ENCODE data around the gene PKDREJ. TPM values are rescaled to one million over a fixed set of nuclear protein-coding genes. Genes with fewer than 3 reads are reported as not detected.

Gene PKDREJ
- polyA plus RNA-seq, 1 donor from 2014 or later = not detected

DNA sequence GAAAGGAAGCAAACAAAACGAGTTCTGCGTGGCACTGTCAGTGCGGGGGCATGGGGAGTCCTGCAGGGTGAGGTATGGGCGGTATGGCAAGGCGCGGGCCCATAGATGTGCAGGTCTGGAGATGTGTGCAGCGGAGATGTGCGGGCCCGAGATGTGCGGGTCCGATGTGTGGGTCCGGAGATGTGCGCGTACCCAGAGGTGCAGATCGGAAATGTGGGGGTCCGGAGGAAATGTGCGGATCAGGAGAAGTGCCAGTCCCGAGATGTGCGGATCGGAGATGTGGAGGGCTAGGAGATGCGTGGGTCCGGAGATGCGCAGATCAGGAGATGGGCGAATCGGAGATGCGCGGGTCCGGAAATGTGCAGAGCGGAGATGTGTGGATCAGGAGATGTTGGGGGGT lies 49.0 kb downstream of the PKDREJ start:
- H3K36me3 ChIP-seq (ENCODE audit: insufficient read depth, low read length) = no peaks in the 10 kb centered on the region
- no peaks in the 10 kb centered on the region for H3K27me3 ChIP-seq (ENCODE audit: insufficient read depth, low read depth, low read length)
- no peak overlapping the region for H3K4me2 ChIP-seq (ENCODE audit: low read length)
- no peaks in the 10 kb centered on the region for H4K20me1 ChIP-seq (ENCODE audit: insufficient read depth)
- H3K9ac ChIP-seq (ENCODE audit: low read length) = no peak overlapping the region
- H3K4me3 ChIP-seq (ENCODE audit: low read length) = no peak overlapping the region
- no peak overlapping the region for H3K27ac ChIP-seq (ENCODE audit: low read length)
- no peaks in the 10 kb centered on the region for H3F3A ChIP-seq (ENCODE audit: insufficient read depth, low read length, poor library complexity, severe bottlenecking)
- TF ChIP-seq, protein P1, sequence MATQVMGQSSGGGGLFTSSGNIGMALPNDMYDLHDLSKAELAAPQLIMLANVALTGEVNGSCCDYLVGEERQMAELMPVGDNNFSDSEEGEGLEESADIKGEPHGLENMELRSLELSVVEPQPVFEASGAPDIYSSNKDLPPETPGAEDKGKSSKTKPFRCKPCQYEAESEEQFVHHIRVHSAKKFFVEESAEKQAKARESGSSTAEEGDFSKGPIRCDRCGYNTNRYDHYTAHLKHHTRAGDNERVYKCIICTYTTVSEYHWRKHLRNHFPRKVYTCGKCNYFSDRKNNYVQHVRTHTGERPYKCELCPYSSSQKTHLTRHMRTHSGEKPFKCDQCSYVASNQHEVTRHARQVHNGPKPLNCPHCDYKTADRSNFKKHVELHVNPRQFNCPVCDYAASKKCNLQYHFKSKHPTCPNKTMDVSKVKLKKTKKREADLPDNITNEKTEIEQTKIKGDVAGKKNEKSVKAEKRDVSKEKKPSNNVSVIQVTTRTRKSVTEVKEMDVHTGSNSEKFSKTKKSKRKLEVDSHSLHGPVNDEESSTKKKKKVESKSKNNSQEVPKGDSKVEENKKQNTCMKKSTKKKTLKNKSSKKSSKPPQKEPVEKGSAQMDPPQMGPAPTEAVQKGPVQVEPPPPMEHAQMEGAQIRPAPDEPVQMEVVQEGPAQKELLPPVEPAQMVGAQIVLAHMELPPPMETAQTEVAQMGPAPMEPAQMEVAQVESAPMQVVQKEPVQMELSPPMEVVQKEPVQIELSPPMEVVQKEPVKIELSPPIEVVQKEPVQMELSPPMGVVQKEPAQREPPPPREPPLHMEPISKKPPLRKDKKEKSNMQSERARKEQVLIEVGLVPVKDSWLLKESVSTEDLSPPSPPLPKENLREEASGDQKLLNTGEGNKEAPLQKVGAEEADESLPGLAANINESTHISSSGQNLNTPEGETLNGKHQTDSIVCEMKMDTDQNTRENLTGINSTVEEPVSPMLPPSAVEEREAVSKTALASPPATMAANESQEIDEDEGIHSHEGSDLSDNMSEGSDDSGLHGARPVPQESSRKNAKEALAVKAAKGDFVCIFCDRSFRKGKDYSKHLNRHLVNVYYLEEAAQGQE (IDR thresholded peaks at IDR 0.05; ENCODE audit: borderline replicate concordance) = no peak
- TF ChIP-seq POLR2AphosphoS5 (IDR thresholded peaks at IDR 0.05) = no peak
- no peak for TF ChIP-seq RAD21 (conservative IDR thresholded peaks at IDR 0.05)
- no peak for TF ChIP-seq TAF1 (IDR thresholded peaks at IDR 0.05; ENCODE audit: low read depth)
- no peak for TF ChIP-seq MXI1 (conservative IDR thresholded peaks at IDR 0.05; ENCODE audit: poor library complexity, severe bottlenecking)
- TF ChIP-seq EP300 (conservative IDR thresholded peaks at IDR 0.05; ENCODE audit: poor library complexity, severe bottlenecking) = no peak
- no peak for TF ChIP-seq SMC3 (conservative IDR thresholded peaks at IDR 0.05; ENCODE audit: poor library complexity)
- no peak for TF ChIP-seq EZH2 (IDR thresholded peaks at IDR 0.05; ENCODE audit: borderline replicate concordance, insufficient read depth, low read length, poor library complexity, severe bottlenecking)
- no peak for TF ChIP-seq CTCF (IDR thresholded peaks at IDR 0.05; ENCODE audit: poor library complexity, severe bottlenecking)
- H3K79me2 ChIP-seq (replicated peaks; ENCODE audit: insufficient read depth, low read length) = no peaks in the 10 kb centered on the region
- H3K9me2 ChIP-seq (ENCODE audit: insufficient read depth, low read length) = no peaks in the 10 kb centered on the region
- no peaks in the 10 kb centered on the region for H3K9me3 ChIP-seq (ENCODE audit: low read length)
- H2AFZ ChIP-seq (ENCODE audit: low read depth, low read length) = no peak overlapping the region

DNA sequence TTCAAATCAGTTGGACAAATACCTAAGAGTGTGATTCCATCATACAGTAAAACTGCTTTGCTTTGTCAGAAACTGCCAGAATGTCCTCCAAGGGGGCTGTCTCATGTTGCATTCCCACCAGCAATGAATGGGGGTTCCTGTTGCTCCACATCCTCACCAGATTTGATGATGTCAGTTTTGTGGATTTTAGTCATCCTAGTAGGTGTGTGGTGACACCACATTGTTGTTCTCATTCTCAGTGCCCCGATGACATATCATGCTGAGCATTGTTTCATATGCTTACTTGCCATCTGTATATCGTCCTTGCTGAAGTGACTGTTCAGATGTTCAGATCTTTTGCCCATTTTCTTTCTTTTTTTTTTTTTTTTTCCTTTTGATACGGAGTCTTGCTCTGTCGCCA lies 50.1 kb downstream of the PKDREJ start:
- TF ChIP-seq CTCF (IDR thresholded peaks at IDR 0.05; ENCODE audit: poor library complexity, severe bottlenecking) = no peak
- TF ChIP-seq TAF1 (IDR thresholded peaks at IDR 0.05; ENCODE audit: low read depth) = no peak
- TF ChIP-seq, protein P1 (IDR thresholded peaks at IDR 0.05; ENCODE audit: borderline replicate concordance) = no peak
- no peak for TF ChIP-seq POLR2AphosphoS5 (IDR thresholded peaks at IDR 0.05)
- TF ChIP-seq SMC3 (conservative IDR thresholded peaks at IDR 0.05; ENCODE audit: poor library complexity) = no peak
- no peak for TF ChIP-seq RAD21 (conservative IDR thresholded peaks at IDR 0.05)
- TF ChIP-seq EZH2 (IDR thresholded peaks at IDR 0.05; ENCODE audit: borderline replicate concordance, insufficient read depth, low read length, poor library complexity, severe bottlenecking) = no peak
- no peak for TF ChIP-seq EP300 (conservative IDR thresholded peaks at IDR 0.05; ENCODE audit: poor library complexity, severe bottlenecking)
- no peak for TF ChIP-seq MXI1 (conservative IDR thresholded peaks at IDR 0.05; ENCODE audit: poor library complexity, severe bottlenecking)
- no peaks in the 10 kb centered on the region for H3K9me2 ChIP-seq (ENCODE audit: insufficient read depth, low read length)
- no peaks in the 10 kb centered on the region for H3K27me3 ChIP-seq (ENCODE audit: insufficient read depth, low read depth, low read length)
- no peaks in the 10 kb centered on the region for H4K20me1 ChIP-seq (ENCODE audit: insufficient read depth)
- no peak overlapping the region for H3K27ac ChIP-seq (ENCODE audit: low read length)
- H3K9me3 ChIP-seq (ENCODE audit: low read length) = no peaks in the 10 kb centered on the region
- no peak overlapping the region for H3K4me3 ChIP-seq (ENCODE audit: low read length)
- H3K36me3 ChIP-seq (ENCODE audit: insufficient read depth, low read length) = no peaks in the 10 kb centered on the region
- no peaks in the 10 kb centered on the region for H3F3A ChIP-seq (ENCODE audit: insufficient read depth, low read length, poor library complexity, severe bottlenecking)
- no peak overlapping the region for H3K9ac ChIP-seq (ENCODE audit: low read length)
- H3K79me2 ChIP-seq (replicated peaks; ENCODE audit: insufficient read depth, low read length) = no peaks in the 10 kb centered on the region
- H3K4me2 ChIP-seq (ENCODE audit: low read length) = no peak overlapping the region
- H2AFZ ChIP-seq (ENCODE audit: low read depth, low read length) = no peak overlapping the region
